NOMO-1 treated with dmso at 0.1 percent for 144 hours (cell line): ENCODE data around the gene ZBTB7A.

Experiments used
- DNase-seq: peaks from one replicate; lab custom pipeline; 2025; ENCODE audit not compliant: unreplicated experiment; lab: John Stamatoyannopoulos, UW

Gene ZBTB7A

GRCh38 chr19:4066682-4067395 lies at the start of gene ZBTB7A:
Gene ZBTB7A, minus strand, starts transcription at chr19:4066899. Its CDS starts 11,667 bp downstream, at chr19:4055232.
- peak; percentile 83 for DNase-seq

DNA sequence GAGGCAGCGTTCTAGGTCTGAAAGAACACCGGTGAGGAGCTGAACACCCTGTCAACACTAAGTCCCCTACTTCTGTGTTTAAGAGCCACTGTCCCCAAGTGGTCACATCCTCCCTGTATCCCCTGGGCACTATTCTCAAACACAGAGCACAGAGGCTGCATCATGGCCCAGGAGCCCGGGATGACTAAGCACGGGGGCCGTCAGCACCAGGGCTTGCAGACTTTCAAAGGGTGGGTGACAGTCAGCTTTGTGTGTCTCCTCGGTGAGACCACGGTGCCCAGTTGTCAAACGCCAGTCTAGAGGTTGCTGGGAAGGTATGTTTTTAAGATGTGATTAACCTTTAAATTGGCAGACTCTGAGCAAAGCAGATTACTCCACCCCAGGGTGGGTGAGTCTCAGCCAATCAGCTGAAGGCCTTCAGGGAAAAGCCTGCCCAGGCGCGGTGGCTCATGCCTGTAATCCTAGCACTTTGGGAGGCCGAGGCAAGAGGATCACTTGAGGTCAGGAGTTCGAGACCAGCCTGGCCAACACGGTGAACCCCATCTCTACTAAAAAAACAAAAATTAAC lies 49.2 kb upstream of the ZBTB7A start:
- no peak for DNase-seq

- peak; percentile 77 for DNase-seq
These were observed 48.5 kb upstream of the ZBTB7A start for GRCh38 chr19:4115050-4115817.

GRCh38 chr19:4114181-4114580 lies 47.5 kb upstream of the ZBTB7A start:
- DNase-seq: no peak

DNA sequence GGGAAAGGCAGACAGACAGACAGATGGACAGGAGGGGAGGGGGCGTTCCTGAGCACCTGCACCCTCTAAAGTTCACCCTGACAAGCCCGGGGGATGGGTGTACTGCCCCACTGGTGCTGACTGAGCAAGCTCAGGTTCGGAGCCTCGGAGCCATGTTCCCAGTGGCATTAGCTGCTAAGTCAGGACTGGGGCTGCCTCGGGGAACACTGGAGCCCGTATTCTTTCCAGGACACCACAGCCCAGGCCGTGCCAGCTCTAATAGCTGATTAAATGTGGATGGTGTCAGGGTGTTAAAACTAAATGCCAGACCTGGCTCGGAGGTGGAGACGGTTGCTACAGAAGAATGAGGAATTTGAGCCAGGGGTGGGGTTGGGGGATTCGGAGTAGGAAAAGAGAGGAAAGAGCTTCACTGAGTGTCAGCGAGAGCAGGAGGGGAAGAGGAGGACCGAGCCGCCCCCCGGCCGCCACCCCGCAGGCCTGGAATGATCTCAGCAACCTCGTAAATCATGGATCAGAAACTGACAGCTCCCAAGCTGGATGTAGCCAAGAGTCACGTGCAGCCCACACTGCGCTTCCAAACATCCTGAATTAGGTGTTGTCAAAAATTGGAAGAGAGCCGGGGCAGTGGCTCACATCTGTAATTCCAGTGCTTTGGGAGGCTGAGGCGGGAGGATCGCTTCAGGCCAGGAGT lies 46.8 kb upstream of the ZBTB7A start:
- no peak for DNase-seq

GRCh38 chr19:4112367-4112766 lies 45.7 kb upstream of the ZBTB7A start:
- no peak for DNase-seq

DNA sequence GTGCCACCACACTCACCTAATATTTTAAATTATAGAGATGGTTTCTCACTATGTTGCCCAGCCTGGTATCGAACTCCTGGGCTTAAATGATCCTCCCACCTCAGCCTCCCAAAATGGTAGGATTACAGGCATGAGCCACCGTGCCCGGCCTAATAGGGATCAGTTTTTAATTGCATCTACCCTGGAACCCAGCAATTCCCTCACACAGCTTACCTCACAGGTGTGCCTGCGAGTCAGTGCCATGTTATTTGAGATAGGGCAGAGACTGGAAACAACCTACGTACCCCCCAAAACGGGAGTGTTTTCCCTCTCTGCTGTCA lies 42.9 kb upstream of the ZBTB7A start:
- no peak for DNase-seq

DNA sequence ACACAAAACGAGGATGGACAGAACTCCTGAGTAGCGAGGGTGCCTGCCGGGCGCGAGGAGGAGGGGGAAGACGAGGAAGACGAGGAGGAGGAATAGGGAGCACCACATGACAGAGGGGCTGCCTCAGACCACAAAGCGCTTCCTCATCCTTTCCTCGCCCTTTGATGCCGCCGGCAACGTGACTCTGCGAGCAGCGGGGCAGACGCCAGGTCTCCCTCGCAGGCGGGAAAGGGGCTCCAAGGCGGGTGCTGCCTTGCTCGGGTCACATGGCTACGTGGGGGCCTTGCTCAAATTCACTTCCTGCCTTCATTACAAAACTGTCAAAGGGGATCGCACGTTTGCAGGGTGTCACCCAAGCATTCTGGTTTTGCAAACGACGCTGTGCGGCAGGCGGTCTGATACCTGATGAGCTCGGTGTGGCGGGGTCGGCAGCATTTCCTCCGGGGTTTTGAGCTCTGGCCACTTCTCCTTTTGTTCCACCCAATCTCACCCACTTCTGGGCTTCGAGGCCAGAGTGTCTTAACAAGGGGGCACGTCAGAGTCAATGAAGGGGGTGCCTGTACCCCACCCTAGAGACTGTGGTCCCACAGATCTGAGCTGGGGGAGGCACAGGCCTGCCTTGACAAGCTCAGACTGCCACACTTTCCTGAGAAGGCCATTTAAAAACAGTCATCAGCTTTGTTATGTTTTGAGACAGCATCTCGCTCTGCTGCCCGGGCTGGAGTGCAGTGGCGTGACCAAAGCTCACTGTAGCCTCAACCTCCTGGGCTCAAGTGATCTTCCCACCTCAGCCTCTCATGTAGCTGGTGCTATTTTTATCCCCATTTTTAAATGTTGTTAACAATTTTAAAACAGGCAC lies 42.3 kb upstream of the ZBTB7A start:
- DNase-seq: peak; percentile 95

GRCh38 chr19:4103080-4103433 lies 36.4 kb upstream of the ZBTB7A start:
- no peak for DNase-seq

DNA sequence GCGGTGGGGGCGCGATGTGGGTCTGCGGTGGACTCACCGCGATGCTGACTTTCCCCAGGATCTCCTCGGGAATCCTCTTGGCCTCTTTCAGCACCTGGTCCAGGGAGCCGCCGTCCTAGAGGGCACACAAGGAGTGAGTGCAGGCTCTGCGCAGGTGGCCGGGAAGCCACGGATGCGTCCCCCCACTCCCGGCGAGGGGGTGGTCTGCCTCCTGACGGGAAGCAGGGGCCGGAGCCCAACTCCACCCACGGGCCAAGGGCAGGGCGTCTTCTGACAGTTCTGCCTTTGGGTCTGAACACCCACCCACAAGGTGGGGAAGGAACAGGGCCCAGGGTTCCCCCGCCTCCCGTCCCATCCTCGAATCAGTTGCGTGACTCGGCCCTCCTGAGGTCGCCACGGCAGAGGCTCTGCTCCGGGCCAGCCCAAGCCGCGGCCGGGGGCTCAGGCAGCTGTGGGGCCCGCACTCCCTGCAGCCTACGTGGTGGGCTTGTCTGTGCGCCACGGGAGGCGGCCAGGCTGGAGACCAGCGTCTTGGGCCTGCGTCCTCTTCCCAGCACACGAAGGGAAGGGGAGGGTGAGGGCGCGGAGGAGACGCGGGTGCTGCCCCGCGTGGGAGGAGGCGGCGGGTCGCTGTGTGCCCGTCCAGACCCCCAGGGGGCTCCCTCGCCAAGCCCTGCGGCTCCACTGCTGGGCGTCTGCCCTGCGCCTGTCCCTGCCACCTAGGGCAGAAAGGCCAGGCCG lies 35.8 kb upstream of the ZBTB7A start:
- no peak for DNase-seq

- DNase-seq: no peak
These were observed 34.7 kb upstream of the ZBTB7A start for GRCh38 chr19:4101496-4101770.

- no peak for DNase-seq
These were observed 34.2 kb upstream of the ZBTB7A start for GRCh38 chr19:4100647-4101495.

DNA sequence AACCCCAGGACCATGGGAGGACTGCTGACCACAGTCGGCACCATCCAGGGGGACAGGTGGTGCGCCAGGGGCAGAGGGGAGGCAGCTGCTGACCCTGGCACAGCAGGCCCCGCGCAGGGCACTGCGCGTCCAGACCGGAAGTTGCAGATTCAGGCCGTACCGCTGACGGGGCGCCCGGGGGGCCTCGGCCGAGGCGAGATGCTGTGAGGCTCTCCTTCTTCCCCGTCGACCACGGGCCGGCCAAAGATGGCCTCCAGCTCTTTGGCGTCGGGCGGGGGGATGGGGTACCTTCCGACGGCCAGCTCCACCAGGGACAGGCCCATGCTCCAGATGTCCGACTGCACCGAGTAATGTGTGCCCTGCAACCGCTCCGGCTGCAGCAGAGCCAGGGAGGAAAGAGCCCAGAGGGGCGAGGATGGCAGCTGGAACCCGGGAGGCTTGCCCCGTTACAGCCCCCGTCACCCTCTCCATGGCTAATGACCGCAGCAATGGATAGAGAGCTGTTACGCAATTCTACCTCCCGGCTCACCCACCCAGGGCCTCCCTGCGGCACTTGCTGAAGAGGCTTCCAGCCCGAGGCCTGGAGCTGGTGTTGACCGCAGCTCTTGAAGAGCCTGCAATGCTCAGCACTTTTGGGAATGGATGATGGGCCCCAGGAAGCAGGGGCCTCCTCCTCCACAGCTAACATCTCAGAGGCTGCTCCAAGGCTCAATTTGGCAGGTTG lies 32.5 kb upstream of the ZBTB7A start:
- DNase-seq: no peak

- DNase-seq: no peak
These were observed 31.8 kb upstream of the ZBTB7A start for GRCh38 chr19:4098493-4098892.

- no peak for DNase-seq
These were observed 30.8 kb upstream of the ZBTB7A start for GRCh38 chr19:4097501-4097900.

DNA sequence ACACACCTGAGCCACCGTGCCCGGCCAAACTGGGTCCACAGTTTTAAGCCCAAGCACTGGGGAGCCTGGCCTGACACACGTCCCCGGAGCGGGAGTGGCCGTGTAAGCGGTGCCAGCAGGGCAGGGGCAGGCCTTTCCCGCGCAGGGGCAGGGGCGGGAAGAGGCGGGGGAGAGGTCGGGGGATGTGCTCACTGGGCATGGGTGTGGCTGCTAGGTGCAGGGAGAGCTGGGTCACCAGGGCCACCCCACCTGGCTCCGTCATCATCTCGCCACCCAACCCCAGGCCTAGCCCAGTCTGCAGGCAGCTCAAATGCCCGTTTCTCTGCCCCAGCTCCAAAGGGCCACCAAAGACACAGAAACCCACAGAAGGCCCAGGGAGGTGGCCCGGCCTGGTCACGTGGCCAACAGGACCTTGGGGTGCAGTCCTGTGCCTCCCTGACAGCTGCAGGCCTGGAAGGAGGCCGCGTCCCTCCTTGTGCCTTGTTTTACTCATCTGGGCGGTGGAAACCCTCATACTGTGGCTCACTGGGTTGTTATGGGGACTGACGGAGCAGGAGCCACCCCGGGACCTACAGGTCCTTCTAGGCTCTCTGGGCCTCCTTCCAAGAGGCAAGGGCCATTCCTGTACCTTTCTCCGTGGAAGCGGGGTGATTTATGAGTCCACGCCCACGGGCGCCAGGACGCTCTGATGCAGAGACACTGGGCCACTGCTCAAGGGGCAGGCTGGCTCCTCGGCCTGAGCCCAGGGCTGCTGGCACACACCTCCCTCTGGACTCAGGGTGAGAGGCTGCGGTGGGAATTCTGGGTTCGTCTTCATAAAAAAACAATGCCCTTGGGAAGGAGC lies 29.6 kb upstream of the ZBTB7A start:
- no peak for DNase-seq

- DNase-seq: no peak
These were observed 28.8 kb upstream of the ZBTB7A start for GRCh38 chr19:4095488-4095844.
